Stomach smooth muscle (tissue), 2 donors: ENCODE measurements around the gene TEAD1.
"Not testable (repeated sequence)": the region's sequence is repeated elsewhere in the genome, so short reads cannot be mapped to it uniquely, and the experiment has no call there.

Source experiments
- H3K27ac ChIP-seq: one replicate; pipeline ENCODE4 v1.7.0; 2013; ENCODE audit warnings: mild to moderate bottlenecking, low read length, inconsistent platforms
- H3K27me3 ChIP-seq, 2 donors: one replicate each; pipeline ENCODE4 v1.7.0; 2013; ENCODE audit warnings: low read length in 2 of 2; ENCODE audit not compliant: insufficient read depth in 2 of 2, control insufficient read depth in 1 of 2
- H3K36me3 ChIP-seq, 2 donors: one replicate each; pipeline ENCODE4 v1.7.0; 2013; ENCODE audit warnings: low read length in 2 of 2; ENCODE audit not compliant: control insufficient read depth in 2 of 2, insufficient read depth in 2 of 2
- H3K4me1 ChIP-seq: one replicate; pipeline ENCODE4 v1.7.0; 2013; ENCODE audit warnings: low read length; ENCODE audit not compliant: control insufficient read depth, insufficient read depth
- H3K4me3 ChIP-seq, 2 donors: one replicate each; pipeline ENCODE4 v1.7.0; 2013; ENCODE audit warnings: low read length in 2 of 2
- H3K9ac ChIP-seq, 2 donors: one replicate each; pipeline ENCODE4 v1.7.0; 2013; ENCODE audit warnings: low read length in 2 of 2, mild to moderate bottlenecking in 1 of 2
- H3K9me3 ChIP-seq, 2 donors: one replicate each; pipeline ENCODE4 v1.7.0; 2013; ENCODE audit warnings: low read length in 2 of 2; ENCODE audit not compliant: control insufficient read depth in 2 of 2
- donor health status: healthy.
- donor health status: Pancreatic carcinoma.

Gene TEAD1

GRCh38 chr11:12754021-12754420 is 79.8 kb downstream of the TEAD1 start:
- Histone ChIP-seq H3K27me3 (no peaks in the 10 kb centered on the region), H3K4me3 (no peak overlapping the region), H3K9me3 (no peaks in the 10 kb centered on the region), H3K27ac (no peak overlapping the region), H3K36me3 (no peaks in the 10 kb centered on the region), H3K4me1 (peaks cover 23% of the 10 kb centered on the region), H3K9ac (no peak overlapping the region)

- Histone ChIP-seq H3K4me1 (peaks cover 17% of the 10 kb centered on the region), H3K27me3 (no peaks in the 10 kb centered on the region), H3K27ac (no peak overlapping the region)
Measured at GRCh38 chr11:12754582-12755234, 80.5 kb downstream of the TEAD1 start.

GRCh38 chr11:12755510-12756453 is 81.6 kb downstream of the TEAD1 start:
- H3K36me3 ChIP-seq, result no peaks in the 10 kb centered on the region
- no peak overlapping the region for H3K4me3 ChIP-seq
- no peaks in the 10 kb centered on the region for H3K9me3 ChIP-seq
- no peak overlapping the region for H3K27ac ChIP-seq
- H3K27me3 ChIP-seq, result no peaks in the 10 kb centered on the region
- H3K4me1 ChIP-seq, result peaks cover 8% of the 10 kb centered on the region
- no peak overlapping the region for H3K9ac ChIP-seq

More at GRCh38 chr11:12754582-12755234, 80.5 kb downstream of the TEAD1 start:
- Histone ChIP-seq H3K9ac (no peak overlapping the region), H3K9me3 (no peaks in the 10 kb centered on the region), H3K4me3 (no peak overlapping the region), H3K36me3 (no peaks in the 10 kb centered on the region)

- H3K36me3 ChIP-seq, result no peaks in the 10 kb centered on the region
- no peak overlapping the region for H3K4me3 ChIP-seq
- peaks cover 8% of the 10 kb centered on the region for H3K4me1 ChIP-seq
- no peaks in the 10 kb centered on the region for H3K27me3 ChIP-seq
- H3K9ac ChIP-seq, result no peak overlapping the region
- no peak overlapping the region for H3K27ac ChIP-seq
- H3K9me3 ChIP-seq, result no peaks in the 10 kb centered on the region
Measured at GRCh38 chr11:12756454-12756806, 82.2 kb downstream of the TEAD1 start.

- Histone ChIP-seq H3K9me3 (no peaks in the 10 kb centered on the region), H3K27me3 (no peaks in the 10 kb centered on the region), H3K27ac (no peak overlapping the region), H3K9ac (no peak overlapping the region), H3K4me1 (peaks cover 6% of the 10 kb centered on the region), H3K36me3 (no peaks in the 10 kb centered on the region), H3K4me3 (no peak overlapping the region)
Measured at GRCh38 chr11:12756867-12757266, 82.6 kb downstream of the TEAD1 start.

- Histone ChIP-seq H3K4me1 (peaks cover 8% of the 10 kb centered on the region), H3K36me3 (no peaks in the 10 kb centered on the region), H3K9me3 (no peaks in the 10 kb centered on the region), H3K4me3 (no peak overlapping the region), H3K27me3 (no peaks in the 10 kb centered on the region), H3K9ac (no peak overlapping the region), H3K27ac (no peak overlapping the region)
Measured at GRCh38 chr11:12757416-12757815, 83.2 kb downstream of the TEAD1 start.

GRCh38 chr11:12758117-12758516 is 83.9 kb downstream of the TEAD1 start:
- not testable (repeated sequence) for H3K9me3 ChIP-seq, H3K4me3 ChIP-seq, H3K27me3 ChIP-seq, H3K27ac ChIP-seq, H3K9ac ChIP-seq, H3K36me3 ChIP-seq
- H3K4me1 ChIP-seq, result peaks cover 13% of the 10 kb centered on the region

GRCh38 chr11:12761029-12761428 is 86.8 kb downstream of the TEAD1 start:
- Histone ChIP-seq H3K4me1 (peaks cover 23% of the 10 kb centered on the region), H3K27ac (no peak overlapping the region), H3K4me3 (no peak overlapping the region), H3K9ac (no peak overlapping the region), H3K36me3 (peaks cover 2 to 7% of the 10 kb centered on the region in 2 donors), H3K9me3 (no peaks in the 10 kb centered on the region), H3K27me3 (no peaks in the 10 kb centered on the region)

- Histone ChIP-seq H3K27ac (no peak overlapping the region), H3K36me3 (peaks cover 2 to 7% of the 10 kb centered on the region in 2 donors), H3K4me1 (peaks cover 19% of the 10 kb centered on the region)
Measured at GRCh38 chr11:12762278-12762677, 88.1 kb downstream of the TEAD1 start.

GRCh38 chr11:12762696-12763324 is 88.6 kb downstream of the TEAD1 start:
- Histone ChIP-seq H3K27ac (no peak overlapping the region), H3K4me3 (no peak overlapping the region), H3K9ac (no peak overlapping the region), H3K4me1 (peaks cover 22% of the 10 kb centered on the region), H3K9me3 (no peaks in the 10 kb centered on the region), H3K36me3 (peaks cover 2 to 7% of the 10 kb centered on the region in 2 donors), H3K27me3 (no peaks in the 10 kb centered on the region)

More at GRCh38 chr11:12762278-12762677, 88.1 kb downstream of the TEAD1 start:
- Histone ChIP-seq H3K4me3 (no peak overlapping the region), H3K9me3 (no peaks in the 10 kb centered on the region), H3K27me3 (no peaks in the 10 kb centered on the region), H3K9ac (no peak overlapping the region)
